ENCODE data around the gene ABLIM2.

- TF ChIP-seq CTCF (conservative IDR thresholded peaks at IDR 0.05; ENCODE audit: low read length), result no peak
- TF ChIP-seq EZH2phosphoT487 (IDR thresholded peaks at IDR 0.05; ENCODE audit: borderline replicate concordance, low read depth, low read length), result no peak
These were observed 37.3 kb upstream of the ABLIM2 start for GRCh38 chr4:8195841-8196458.
